Parathyroid adenoma (tissue), 2 donors: ENCODE results near the gene GDNF.
"Not testable (repeated sequence)": the region's sequence is repeated elsewhere in the genome, so short reads cannot be mapped to it uniquely, and the experiment has no call there.

Source experiments
- H2AFZ ChIP-seq: fragments of 300-600 bp; sonication (generic); one replicate; pipeline ENCODE4 v1.7.0; 2017; ENCODE audit warnings: antibody characterized with exemption, mild to moderate bottlenecking
- H3K27ac ChIP-seq: fragments of 300-600 bp; sonication (generic); one replicate; pipeline ENCODE4 v1.7.0; 2017
- H3K27me3 ChIP-seq: fragments of 300-600 bp; sonication (generic); one replicate; pipeline ENCODE4 v1.7.0; 2017; ENCODE audit warnings: low read length; ENCODE audit not compliant: control insufficient read depth, insufficient read depth
- H3K36me3 ChIP-seq: fragments of 300-600 bp; sonication (generic); one replicate; pipeline ENCODE4 v1.7.0; 2017; ENCODE audit warnings: low read length; ENCODE audit not compliant: control insufficient read depth, insufficient read depth
- H3K4me1 ChIP-seq: fragments of 300-600 bp; sonication (generic); one replicate; pipeline ENCODE4 v1.7.0; 2017; ENCODE audit warnings: control low read depth
- H3K4me2 ChIP-seq: fragments of 300-600 bp; sonication (generic); one replicate; pipeline ENCODE4 v1.7.0; 2017; ENCODE audit warnings: low read length
- H3K4me3 ChIP-seq: fragments of 300-600 bp; sonication (generic); one replicate; pipeline ENCODE4 v1.7.0; 2017; ENCODE audit warnings: low read depth, low read length
- H3K79me2 ChIP-seq: fragments of 300-600 bp; sonication (generic); one replicate; pipeline ENCODE4 v1.7.0; 2017; ENCODE audit warnings: control low read depth
- H3K9ac ChIP-seq: fragments of 300-600 bp; sonication (generic); one replicate; pipeline ENCODE4 v1.7.0; 2017; ENCODE audit warnings: mild to moderate bottlenecking
- H3K9me3 ChIP-seq: fragments of 300-600 bp; sonication (generic); one replicate; pipeline ENCODE4 v1.7.0; 2017; ENCODE audit warnings: low read length; ENCODE audit not compliant: control insufficient read depth
- TF ChIP-seq, protein P1 (sequence below): fragments of 300-600 bp; sonication (generic); IDR thresholded peaks from one replicate; pipeline ENCODE4 v1.7.0; 2017; ENCODE audit warnings: antibody characterized with exemption, mild to moderate bottlenecking
- donor health status: primary hyperparathyroidism.

Gene GDNF

GRCh38 chr5:37873988-37874387, 34.1 kb upstream of the GDNF start:
- H3K27me3 ChIP-seq = no peaks in the 10 kb centered on the region
- H3K36me3 ChIP-seq = no peaks in the 10 kb centered on the region
- H3K4me2 ChIP-seq = no peak overlapping the region
- H3K79me2 ChIP-seq = no peaks in the 10 kb centered on the region
- H3K4me3 ChIP-seq = no peak overlapping the region
- no peak overlapping the region for H3K9ac ChIP-seq
- TF ChIP-seq, protein P1, sequence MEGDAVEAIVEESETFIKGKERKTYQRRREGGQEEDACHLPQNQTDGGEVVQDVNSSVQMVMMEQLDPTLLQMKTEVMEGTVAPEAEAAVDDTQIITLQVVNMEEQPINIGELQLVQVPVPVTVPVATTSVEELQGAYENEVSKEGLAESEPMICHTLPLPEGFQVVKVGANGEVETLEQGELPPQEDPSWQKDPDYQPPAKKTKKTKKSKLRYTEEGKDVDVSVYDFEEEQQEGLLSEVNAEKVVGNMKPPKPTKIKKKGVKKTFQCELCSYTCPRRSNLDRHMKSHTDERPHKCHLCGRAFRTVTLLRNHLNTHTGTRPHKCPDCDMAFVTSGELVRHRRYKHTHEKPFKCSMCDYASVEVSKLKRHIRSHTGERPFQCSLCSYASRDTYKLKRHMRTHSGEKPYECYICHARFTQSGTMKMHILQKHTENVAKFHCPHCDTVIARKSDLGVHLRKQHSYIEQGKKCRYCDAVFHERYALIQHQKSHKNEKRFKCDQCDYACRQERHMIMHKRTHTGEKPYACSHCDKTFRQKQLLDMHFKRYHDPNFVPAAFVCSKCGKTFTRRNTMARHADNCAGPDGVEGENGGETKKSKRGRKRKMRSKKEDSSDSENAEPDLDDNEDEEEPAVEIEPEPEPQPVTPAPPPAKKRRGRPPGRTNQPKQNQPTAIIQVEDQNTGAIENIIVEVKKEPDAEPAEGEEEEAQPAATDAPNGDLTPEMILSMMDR = no peak
- no peaks in the 10 kb centered on the region for H3K4me1 ChIP-seq
- no peak overlapping the region for H2AFZ ChIP-seq
- H3K27ac ChIP-seq = no peak overlapping the region
- H3K9me3 ChIP-seq = no peaks in the 10 kb centered on the region

DNA sequence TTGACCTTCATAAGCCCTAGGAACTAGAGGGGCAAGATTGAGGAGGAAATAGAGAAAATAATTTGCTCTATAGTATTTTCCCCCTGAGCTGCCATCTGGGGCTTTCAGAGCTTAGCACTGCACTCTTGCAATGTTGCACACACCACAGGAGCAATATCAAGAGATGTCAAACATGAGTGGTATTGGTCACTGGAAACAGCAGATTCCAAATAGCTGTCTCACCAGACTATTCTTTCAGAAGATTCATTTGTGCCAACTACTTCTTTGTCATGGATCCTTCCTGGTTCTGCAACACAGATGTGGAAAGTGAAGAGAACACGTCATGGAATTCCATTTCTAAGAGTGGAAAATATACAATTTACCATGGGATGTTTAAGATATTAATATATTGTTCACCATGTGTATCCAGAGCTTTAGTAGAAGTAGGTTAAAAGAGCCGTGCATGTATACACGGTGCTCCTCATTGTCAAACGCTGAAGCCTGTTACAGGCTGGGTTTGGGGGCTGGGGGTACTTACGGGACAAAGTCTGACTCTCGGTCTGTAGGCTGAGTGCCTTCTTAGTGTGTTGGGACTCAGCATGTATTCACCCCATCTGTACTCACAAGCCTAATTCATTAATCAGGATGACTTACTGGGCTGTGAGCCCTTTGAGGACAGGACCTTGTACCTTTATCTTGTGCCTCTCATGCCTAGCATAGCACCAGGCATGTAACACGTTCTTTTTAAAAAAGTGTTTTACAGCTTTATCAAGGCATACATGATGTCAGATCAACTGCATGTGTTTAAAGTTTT, 31.4 kb upstream of the GDNF start:
- Histone ChIP-seq H3K4me3 (no peak overlapping the region), H3K79me2 (no peaks in the 10 kb centered on the region), H3K4me2 (no peak overlapping the region), H3K4me1 (no peaks in the 10 kb centered on the region), H3K9me3 (no peaks in the 10 kb centered on the region), H3K9ac (no peak overlapping the region), H2AFZ (no peak overlapping the region), H3K27ac (no peak overlapping the region), H3K27me3 (no peaks in the 10 kb centered on the region), H3K36me3 (no peaks in the 10 kb centered on the region)
- TF ChIP-seq, protein P1 = no peak

DNA sequence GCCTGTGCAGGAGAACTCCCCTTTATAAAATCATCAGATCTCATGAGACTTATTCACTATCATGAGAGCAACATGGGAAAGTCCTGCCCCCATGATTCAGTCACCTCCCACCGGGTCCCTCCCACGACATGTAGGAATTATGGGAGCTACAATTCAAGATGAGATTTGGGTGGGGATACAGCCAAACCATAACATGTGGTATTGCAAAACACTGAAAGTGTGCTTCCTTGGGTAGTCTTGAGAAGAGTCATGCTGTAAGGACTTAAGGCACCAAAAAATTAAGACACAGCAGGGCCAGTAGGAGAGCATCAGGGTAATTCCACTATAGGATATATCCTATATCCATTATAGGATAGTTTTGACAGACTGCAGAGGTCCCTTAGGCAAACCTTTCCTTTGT, 29.4 kb upstream of the GDNF start:
- no peak overlapping the region for H3K27ac ChIP-seq
- no peak overlapping the region for H3K4me3 ChIP-seq
- H3K36me3 ChIP-seq = no peaks in the 10 kb centered on the region
- no peaks in the 10 kb centered on the region for H3K9me3 ChIP-seq
- no peaks in the 10 kb centered on the region for H3K4me1 ChIP-seq
- no peaks in the 10 kb centered on the region for H3K27me3 ChIP-seq
- no peak overlapping the region for H2AFZ ChIP-seq
- no peak overlapping the region for H3K4me2 ChIP-seq
- no peaks in the 10 kb centered on the region for H3K79me2 ChIP-seq
- H3K9ac ChIP-seq = no peak overlapping the region
- TF ChIP-seq, protein P1 = no peak

DNA sequence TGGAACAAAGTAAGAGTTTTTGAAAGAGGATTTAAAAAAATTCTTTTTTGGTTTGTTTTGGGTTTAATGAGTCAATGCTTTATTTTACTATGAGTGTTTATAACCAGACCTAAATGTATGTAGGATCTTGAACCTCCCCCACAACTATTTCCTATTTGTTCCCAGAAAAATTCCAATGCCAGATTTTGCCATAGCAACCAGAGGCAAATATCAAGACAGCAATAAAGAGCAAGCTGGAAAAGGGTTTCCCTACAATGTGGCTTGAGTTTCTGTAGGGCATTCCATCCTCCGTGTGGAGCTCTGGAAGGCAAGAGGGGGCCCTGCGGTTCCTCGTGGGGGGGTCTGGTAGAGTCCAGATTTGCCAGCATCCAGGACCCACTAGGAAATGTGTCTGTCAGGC, 27.8 kb upstream of the GDNF start:
- Histone ChIP-seq H3K9me3 (no peaks in the 10 kb centered on the region), H3K4me2 (no peak overlapping the region), H3K36me3 (no peaks in the 10 kb centered on the region), H2AFZ (no peak overlapping the region), H3K27me3 (no peaks in the 10 kb centered on the region), H3K27ac (no peak overlapping the region), H3K4me1 (no peaks in the 10 kb centered on the region), H3K4me3 (no peak overlapping the region), H3K79me2 (no peaks in the 10 kb centered on the region), H3K9ac (no peak overlapping the region)
- TF ChIP-seq, protein P1 = no peak

GRCh38 chr5:37862907-37863306, 23.1 kb upstream of the GDNF start:
- not testable (repeated sequence) for H3K36me3 ChIP-seq, H3K9ac ChIP-seq, H3K27me3 ChIP-seq, H2AFZ ChIP-seq, H3K9me3 ChIP-seq, H3K79me2 ChIP-seq, H3K4me2 ChIP-seq, H3K4me1 ChIP-seq, H3K4me3 ChIP-seq, H3K27ac ChIP-seq
